Endodermal cell (in vitro differentiated cells): ENCODE measurements around the gene RASSF4. TPM values are rescaled to one million over a fixed set of nuclear protein-coding genes. Genes with fewer than 3 reads are reported as not detected.

Source experiments
- DNase-seq: peaks from one replicate; pipeline ENCODE4 v3.0.0-alpha.2; 2017
- H3K27ac ChIP-seq: 2 replicates; pipeline ENCODE4 v1.5.1; 2013; ENCODE audit warnings: mild to moderate bottlenecking, low read depth, low read length, moderate library complexity
- H3K27me3 ChIP-seq: 2 replicates; pipeline ENCODE4 v1.6.1; 2013; ENCODE audit warnings: mild to moderate bottlenecking, low read length, moderate library complexity; ENCODE audit not compliant: insufficient read depth, control insufficient read depth, poor library complexity, severe bottlenecking
- H3K36me3 ChIP-seq: 2 replicates; pipeline ENCODE4 v1.7.0; 2013; ENCODE audit warnings: mild to moderate bottlenecking, low read length, moderate library complexity; ENCODE audit not compliant: control insufficient read depth, insufficient read depth
- H3K4me1 ChIP-seq: one replicate; pipeline ENCODE4 v1.7.0; 2013; ENCODE audit warnings: low read length; ENCODE audit not compliant: control insufficient read depth, insufficient read depth
- H3K4me3 ChIP-seq: 2 replicates; pipeline ENCODE4 v1.5.1; 2013; ENCODE audit warnings: mild to moderate bottlenecking, low read length, moderate library complexity
- H3K9ac ChIP-seq: 2 replicates; pipeline ENCODE4 v1.6.1; 2013; ENCODE audit warnings: mild to moderate bottlenecking, low read length, moderate library complexity; ENCODE audit not compliant: poor library complexity, severe bottlenecking; ENCODE audit errors: extremely low read depth
- H3K9me3 ChIP-seq: 2 replicates; pipeline ENCODE4 v1.6.1; 2013; ENCODE audit warnings: mild to moderate bottlenecking, low read length, moderate library complexity; ENCODE audit not compliant: control insufficient read depth
- H3K27ac Mint-ChIP-seq: 2 replicates; pipeline ENCODE4 v1.8.0; 2020; ENCODE audit warnings: mixed read lengths
- H3K27me3 Mint-ChIP-seq: 2 replicates; pipeline ENCODE4 v1.8.0; 2021; ENCODE audit warnings: mild to moderate bottlenecking, mixed read lengths; ENCODE audit not compliant: insufficient read depth
- H3K36me3 Mint-ChIP-seq: 2 replicates; pipeline ENCODE4 v1.8.0; 2020; ENCODE audit warnings: low read depth, mixed read lengths
- H3K4me1 Mint-ChIP-seq: 2 replicates; pipeline ENCODE4 v1.8.0; 2020; ENCODE audit warnings: mixed read lengths
- H3K4me3 Mint-ChIP-seq: 2 replicates; pipeline ENCODE4 v1.8.0; 2020; ENCODE audit warnings: mild to moderate bottlenecking, moderate library complexity, mixed read lengths
- H3K9me3 Mint-ChIP-seq: 2 replicates; pipeline ENCODE4 v1.8.0; 2020; ENCODE audit warnings: mild to moderate bottlenecking, mixed read lengths
- WGBS, 2 experiments: methylation state at CpG; one replicate each; pipeline versions ENCODE4 v1.1.5 to v1.1.7; 2013; ENCODE audit warnings: missing lambda C conversion rate in 2 of 2, mixed read lengths in 1 of 2; ENCODE audit not compliant: insufficient coverage in 1 of 2, insufficient read length in 1 of 2; 5-methylcytosine and 5-hydroxymethylcytosine counted together
- total RNA-seq, 2 donors: library from RNA; stranded (reverse); fragmentation: NEBNext Ultra II Directional in 1 of 2; extraction: Animal tissue kit (Norgen Biotek cat#: 25700) in 1 of 2; gene quantifications; 2 replicates in 1 of 2; 3 replicates in 1 of 2; pipeline ENCODE4 v1.2.1, GENCODE V29; 2021
- TF ChIP-seq, protein P1 (sequence below): fragments of 200-600 bp; sonication (generic); conservative IDR thresholded peaks from 2 replicates; pipeline ENCODE4 v1.5.0; 2021; ENCODE audit warnings: antibody characterized with exemption, mild to moderate bottlenecking

The RASSF4 gene
- total RNA-seq, 2 donors from 2014 or later, result 5.2 to 14.1 TPM

DNA sequence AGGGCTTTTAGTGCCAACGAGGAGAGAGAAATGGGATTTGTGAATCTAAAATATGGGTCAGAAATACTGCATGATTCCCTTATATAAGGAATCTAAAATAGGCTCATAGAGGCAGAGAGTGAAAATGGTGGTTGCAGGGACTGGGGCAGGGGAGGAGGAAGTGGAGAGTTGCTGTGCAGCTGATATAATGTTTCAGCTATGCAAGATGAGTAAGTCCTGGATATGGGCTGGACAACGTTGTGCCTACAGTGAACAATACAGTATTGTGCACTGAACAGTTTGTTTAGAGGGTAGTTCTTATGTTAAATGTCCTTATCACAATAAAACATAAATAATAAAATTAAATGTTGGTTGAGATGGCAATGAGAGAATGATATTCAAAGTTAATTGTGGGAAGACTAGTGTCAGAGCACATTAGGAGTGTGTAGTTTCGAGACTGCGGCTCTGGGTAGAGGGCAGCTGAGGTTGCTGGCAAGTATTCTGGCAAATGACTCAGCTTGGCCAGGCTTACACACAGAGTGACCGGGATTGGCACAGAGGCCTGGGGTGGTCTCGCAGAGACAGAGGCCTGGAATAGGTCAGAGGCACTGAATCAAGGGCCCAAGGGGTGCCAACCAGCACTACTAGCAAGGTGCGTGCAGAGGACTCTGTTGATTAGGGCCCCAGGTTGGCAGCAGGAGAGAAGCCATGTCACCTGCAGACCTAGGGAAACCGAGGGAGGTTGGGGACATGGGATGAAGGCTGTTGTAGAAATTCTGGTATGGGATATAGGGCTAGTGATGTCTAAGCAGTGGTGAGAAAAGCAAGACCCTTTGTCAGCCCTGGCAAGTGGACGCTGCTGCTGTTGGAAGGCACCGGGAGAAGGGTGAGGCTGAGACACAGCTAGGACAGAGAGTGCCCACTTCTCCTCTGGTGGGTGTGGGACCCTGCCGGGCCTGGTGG lies 21.8 kb downstream of the RASSF4 start:
- Histone ChIP-seq H3K36me3 (no peaks in the 10 kb centered on the region), H3K9me3 (no peaks in the 10 kb centered on the region), H3K27ac (no peak overlapping the region), H3K27me3 (no peaks in the 10 kb centered on the region), H3K4me3 (no peak overlapping the region), H3K4me1 (peaks cover 20% of the 10 kb centered on the region), H3K9ac (no peak overlapping the region)
- DNase-seq, result no peak
- no peaks in the 10 kb centered on the region for H3K9me3 Mint-ChIP-seq
- peaks cover 4% of the 10 kb centered on the region for H3K27me3 Mint-ChIP-seq
- WGBS, 2 experiments, result 88 to 90% methylated on average over 8 to 11 of the region's 11 CpGs
- H3K36me3 Mint-ChIP-seq, result no peaks in the 10 kb centered on the region
- H3K4me1 Mint-ChIP-seq, result peaks cover 46% of the 10 kb centered on the region
- H3K27ac Mint-ChIP-seq, result no peak overlapping the region
- TF ChIP-seq, protein P1, sequence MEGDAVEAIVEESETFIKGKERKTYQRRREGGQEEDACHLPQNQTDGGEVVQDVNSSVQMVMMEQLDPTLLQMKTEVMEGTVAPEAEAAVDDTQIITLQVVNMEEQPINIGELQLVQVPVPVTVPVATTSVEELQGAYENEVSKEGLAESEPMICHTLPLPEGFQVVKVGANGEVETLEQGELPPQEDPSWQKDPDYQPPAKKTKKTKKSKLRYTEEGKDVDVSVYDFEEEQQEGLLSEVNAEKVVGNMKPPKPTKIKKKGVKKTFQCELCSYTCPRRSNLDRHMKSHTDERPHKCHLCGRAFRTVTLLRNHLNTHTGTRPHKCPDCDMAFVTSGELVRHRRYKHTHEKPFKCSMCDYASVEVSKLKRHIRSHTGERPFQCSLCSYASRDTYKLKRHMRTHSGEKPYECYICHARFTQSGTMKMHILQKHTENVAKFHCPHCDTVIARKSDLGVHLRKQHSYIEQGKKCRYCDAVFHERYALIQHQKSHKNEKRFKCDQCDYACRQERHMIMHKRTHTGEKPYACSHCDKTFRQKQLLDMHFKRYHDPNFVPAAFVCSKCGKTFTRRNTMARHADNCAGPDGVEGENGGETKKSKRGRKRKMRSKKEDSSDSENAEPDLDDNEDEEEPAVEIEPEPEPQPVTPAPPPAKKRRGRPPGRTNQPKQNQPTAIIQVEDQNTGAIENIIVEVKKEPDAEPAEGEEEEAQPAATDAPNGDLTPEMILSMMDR, result no peak
- H3K4me3 Mint-ChIP-seq, result no peak overlapping the region

- H3K27me3 Mint-ChIP-seq, result peaks cover 4% of the 10 kb centered on the region
- H3K9me3 Mint-ChIP-seq, result no peaks in the 10 kb centered on the region
- Histone ChIP-seq H3K9ac (no peak overlapping the region), H3K36me3 (no peaks in the 10 kb centered on the region), H3K27ac (no peak overlapping the region), H3K27me3 (no peaks in the 10 kb centered on the region), H3K4me1 (peaks cover 20% of the 10 kb centered on the region), H3K9me3 (no peaks in the 10 kb centered on the region), H3K4me3 (no peak overlapping the region)
- no peak overlapping the region for H3K4me3 Mint-ChIP-seq
- no peaks in the 10 kb centered on the region for H3K36me3 Mint-ChIP-seq
- H3K4me1 Mint-ChIP-seq, result peaks cover 50% of the 10 kb centered on the region
- no peak overlapping the region for H3K27ac Mint-ChIP-seq
- TF ChIP-seq, protein P1, result no peak
- no peak for DNase-seq
- 94 to 98% methylated on average over 7 to 9 of the region's 9 CpGs for WGBS, 2 experiments
These were observed 22.5 kb downstream of the RASSF4 start for GRCh38 chr10:44982114-44982460.

- H3K36me3 ChIP-seq, result no peaks in the 10 kb centered on the region
- Mint-ChIP-seq H3K4me3 (no peak overlapping the region), H3K27ac (no peak overlapping the region), H3K27me3 (peaks cover 4% of the 10 kb centered on the region), H3K9me3 (no peaks in the 10 kb centered on the region), H3K4me1 (peaks cover 50% of the 10 kb centered on the region), H3K36me3 (no peaks in the 10 kb centered on the region)
- no peak overlapping the region for H3K4me3 ChIP-seq
- 87 to 91% methylated on average over 7 to 9 of the region's 9 CpGs for WGBS, 2 experiments
- no peak for DNase-seq
- TF ChIP-seq, protein P1, result no peak
- H3K4me1 ChIP-seq, result peaks cover 20% of the 10 kb centered on the region
- H3K27me3 ChIP-seq, result no peaks in the 10 kb centered on the region
- H3K9me3 ChIP-seq, result no peaks in the 10 kb centered on the region
- H3K27ac ChIP-seq, result no peak overlapping the region
- H3K9ac ChIP-seq, result no peak overlapping the region
These were observed 22.9 kb downstream of the RASSF4 start for GRCh38 chr10:44982496-44982895.
